Uterus (tissue), 2 donors: Measurements from ENCODE around the gene ZDHHC14.

Experiments
- POLR2A ChIP-seq, 2 donors: fragments of 450-650 bp; IDR thresholded peaks; one replicate each; pipeline ENCODE4 v1.6.1; 2016; ENCODE audit warnings: antibody characterized with exemption in 2 of 2, mild to moderate bottlenecking in 1 of 2, moderate library complexity in 1 of 2
- TF ChIP-seq, protein P1 (sequence below), 4 experiments: fragments of 200-600 bp in 2 of 4; fragments of 450-650 bp in 2 of 4; sonication (generic) in 2 of 4; IDR thresholded peaks; one replicate each; pipeline ENCODE4 v1.5.1; 2016 to 2019; ENCODE audit warnings: antibody characterized with exemption in 4 of 4, mild to moderate bottlenecking in 2 of 4, moderate library complexity in 1 of 4

DNA sequence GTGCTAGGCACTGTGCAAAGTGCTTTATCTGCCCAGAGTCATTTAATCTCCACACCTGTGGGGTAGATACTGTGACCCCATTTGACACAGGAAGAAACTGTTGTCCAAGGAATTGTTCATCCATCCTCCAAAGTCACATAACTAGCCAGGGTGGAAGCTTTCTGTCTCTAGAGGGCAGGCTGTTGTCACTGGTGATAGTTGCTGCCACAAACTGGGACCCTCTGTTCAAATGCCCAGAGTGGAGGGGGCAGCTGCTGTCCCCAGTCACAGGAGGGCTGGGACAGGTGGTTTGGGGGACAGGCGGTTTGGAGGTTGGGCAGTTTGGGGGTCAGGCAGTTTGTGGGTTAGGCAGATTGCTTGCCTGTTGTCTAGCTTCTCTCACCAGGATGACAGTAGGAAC is 41.6 kb upstream of the ZDHHC14 start:
- TF ChIP-seq, protein P1, sequence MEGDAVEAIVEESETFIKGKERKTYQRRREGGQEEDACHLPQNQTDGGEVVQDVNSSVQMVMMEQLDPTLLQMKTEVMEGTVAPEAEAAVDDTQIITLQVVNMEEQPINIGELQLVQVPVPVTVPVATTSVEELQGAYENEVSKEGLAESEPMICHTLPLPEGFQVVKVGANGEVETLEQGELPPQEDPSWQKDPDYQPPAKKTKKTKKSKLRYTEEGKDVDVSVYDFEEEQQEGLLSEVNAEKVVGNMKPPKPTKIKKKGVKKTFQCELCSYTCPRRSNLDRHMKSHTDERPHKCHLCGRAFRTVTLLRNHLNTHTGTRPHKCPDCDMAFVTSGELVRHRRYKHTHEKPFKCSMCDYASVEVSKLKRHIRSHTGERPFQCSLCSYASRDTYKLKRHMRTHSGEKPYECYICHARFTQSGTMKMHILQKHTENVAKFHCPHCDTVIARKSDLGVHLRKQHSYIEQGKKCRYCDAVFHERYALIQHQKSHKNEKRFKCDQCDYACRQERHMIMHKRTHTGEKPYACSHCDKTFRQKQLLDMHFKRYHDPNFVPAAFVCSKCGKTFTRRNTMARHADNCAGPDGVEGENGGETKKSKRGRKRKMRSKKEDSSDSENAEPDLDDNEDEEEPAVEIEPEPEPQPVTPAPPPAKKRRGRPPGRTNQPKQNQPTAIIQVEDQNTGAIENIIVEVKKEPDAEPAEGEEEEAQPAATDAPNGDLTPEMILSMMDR (IDR thresholded peaks at IDR 0.05) = no peak
- no peak for TF ChIP-seq POLR2A (IDR thresholded peaks at IDR 0.05)
